NB4 (cell line): ENCODE measurements around the gene H19.

Experiments
- DNase-seq: peaks from one replicate; pipeline ENCODE4 v3.0.0; 2010; ENCODE audit warnings: low read depth
- H3K4me3 ChIP-seq: one replicate; pipeline ENCODE4 v1.5.1; 2011; ENCODE audit warnings: mild to moderate bottlenecking, low read depth, low read length, moderate library complexity
- MYC ChIP-seq: IDR thresholded peaks from 2 replicates; pipeline ENCODE4 v1.6.1; 2011; ENCODE audit warnings: low read depth, low read length
- POLR2A ChIP-seq: IDR thresholded peaks from 2 replicates; pipeline ENCODE4 v1.6.1; 2011; ENCODE audit warnings: mild to moderate bottlenecking; ENCODE audit not compliant: insufficient read length; ENCODE audit errors: extremely low read depth
- TF ChIP-seq, protein P1 (sequence below): IDR thresholded peaks from 2 replicates; pipeline ENCODE4 v1.6.1; 2011; ENCODE audit warnings: low read depth, low read length
- TF ChIP-seq, protein P2 (sequence below): IDR thresholded peaks from one replicate; pipeline ENCODE4 v1.5.1; 2012; ENCODE audit warnings: low read depth, low read length

H19 gene

DNA sequence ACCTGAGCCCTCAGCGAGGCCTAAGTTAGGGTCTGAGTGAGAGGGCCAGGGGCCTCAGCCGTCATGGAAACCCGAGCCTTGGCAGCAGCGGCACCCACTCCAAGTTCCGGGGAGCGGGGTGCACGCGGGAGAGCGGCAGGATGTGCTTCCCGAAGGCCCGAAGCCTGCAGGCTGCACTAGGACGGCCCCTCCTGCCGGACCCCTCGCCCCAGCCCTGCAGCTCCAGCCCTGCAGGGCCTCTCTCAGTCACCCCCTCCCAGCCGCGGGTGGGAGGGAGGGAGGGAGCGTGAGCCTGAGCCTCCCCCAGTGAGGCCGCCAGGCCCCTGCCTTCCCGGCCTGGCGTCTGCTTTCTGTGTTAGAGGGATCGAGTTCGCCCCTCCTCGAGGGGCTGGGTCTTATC lies 27.9 kb downstream of the H19 start:
- no peak overlapping the region for H3K4me3 ChIP-seq
- no peak for TF ChIP-seq MYC
- TF ChIP-seq, protein P1, sequence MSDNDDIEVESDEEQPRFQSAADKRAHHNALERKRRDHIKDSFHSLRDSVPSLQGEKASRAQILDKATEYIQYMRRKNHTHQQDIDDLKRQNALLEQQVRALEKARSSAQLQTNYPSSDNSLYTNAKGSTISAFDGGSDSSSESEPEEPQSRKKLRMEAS: no peak
- TF ChIP-seq, protein P2, sequence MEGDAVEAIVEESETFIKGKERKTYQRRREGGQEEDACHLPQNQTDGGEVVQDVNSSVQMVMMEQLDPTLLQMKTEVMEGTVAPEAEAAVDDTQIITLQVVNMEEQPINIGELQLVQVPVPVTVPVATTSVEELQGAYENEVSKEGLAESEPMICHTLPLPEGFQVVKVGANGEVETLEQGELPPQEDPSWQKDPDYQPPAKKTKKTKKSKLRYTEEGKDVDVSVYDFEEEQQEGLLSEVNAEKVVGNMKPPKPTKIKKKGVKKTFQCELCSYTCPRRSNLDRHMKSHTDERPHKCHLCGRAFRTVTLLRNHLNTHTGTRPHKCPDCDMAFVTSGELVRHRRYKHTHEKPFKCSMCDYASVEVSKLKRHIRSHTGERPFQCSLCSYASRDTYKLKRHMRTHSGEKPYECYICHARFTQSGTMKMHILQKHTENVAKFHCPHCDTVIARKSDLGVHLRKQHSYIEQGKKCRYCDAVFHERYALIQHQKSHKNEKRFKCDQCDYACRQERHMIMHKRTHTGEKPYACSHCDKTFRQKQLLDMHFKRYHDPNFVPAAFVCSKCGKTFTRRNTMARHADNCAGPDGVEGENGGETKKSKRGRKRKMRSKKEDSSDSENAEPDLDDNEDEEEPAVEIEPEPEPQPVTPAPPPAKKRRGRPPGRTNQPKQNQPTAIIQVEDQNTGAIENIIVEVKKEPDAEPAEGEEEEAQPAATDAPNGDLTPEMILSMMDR: no peak
- no peak for TF ChIP-seq POLR2A
- no peak for DNase-seq

DNA sequence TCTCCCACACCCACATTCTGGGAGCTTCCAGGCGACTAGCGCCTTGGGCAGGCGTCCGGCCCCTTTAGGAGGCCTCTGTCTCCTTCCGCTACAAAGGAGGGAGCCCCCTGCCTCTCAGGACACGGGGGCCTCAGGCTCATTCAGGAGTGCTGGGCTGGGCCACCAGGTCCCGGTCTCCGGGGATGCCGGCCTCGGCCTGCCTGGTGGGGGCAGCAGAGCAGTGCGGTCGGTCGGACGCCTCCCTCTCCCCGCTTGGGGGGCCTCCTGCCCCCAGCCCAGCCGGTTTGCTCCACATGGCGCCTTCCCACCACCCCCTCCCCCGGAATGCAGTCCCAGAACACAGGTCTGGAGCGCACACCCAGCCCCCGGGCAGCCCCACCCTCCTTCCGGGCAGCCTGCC lies 28.6 kb downstream of the H19 start:
- H3K4me3 ChIP-seq: no peak overlapping the region
- TF ChIP-seq, protein P2: no peak
- no peak for TF ChIP-seq MYC
- no peak for TF ChIP-seq POLR2A
- TF ChIP-seq, protein P1: no peak
- no peak for DNase-seq

DNA sequence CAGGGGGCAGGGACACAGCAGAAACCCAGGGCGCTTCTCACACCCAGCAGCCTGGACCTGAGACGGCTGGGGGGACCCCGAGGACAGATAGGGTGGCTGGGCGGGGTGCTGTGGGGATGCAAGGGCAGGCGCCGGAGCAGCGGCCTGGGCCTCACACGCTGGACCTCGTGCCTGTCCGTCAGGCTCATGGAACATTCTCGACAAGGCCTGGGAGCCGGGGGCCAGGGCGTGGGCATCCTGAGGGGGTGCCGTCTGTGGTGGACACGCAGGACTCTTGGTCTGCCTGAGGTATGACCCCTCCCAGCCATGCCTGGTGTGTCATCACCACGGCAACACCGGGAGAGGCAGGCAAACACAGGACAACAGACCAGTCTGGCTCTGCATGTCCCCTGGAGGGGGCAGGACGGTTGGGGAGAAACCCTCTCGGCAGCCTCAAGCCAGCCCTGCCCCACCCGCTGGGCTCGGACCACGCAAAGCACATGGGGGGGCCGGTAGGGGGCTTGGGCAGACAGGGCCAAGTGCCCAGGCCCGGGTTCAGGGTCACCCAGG lies 29.1 kb downstream of the H19 start:
- no peak for DNase-seq
- TF ChIP-seq MYC (no peak), POLR2A (no peak)
- TF ChIP-seq, protein P2: no peak
- TF ChIP-seq, protein P1: no peak
- H3K4me3 ChIP-seq: no peak overlapping the region

DNA sequence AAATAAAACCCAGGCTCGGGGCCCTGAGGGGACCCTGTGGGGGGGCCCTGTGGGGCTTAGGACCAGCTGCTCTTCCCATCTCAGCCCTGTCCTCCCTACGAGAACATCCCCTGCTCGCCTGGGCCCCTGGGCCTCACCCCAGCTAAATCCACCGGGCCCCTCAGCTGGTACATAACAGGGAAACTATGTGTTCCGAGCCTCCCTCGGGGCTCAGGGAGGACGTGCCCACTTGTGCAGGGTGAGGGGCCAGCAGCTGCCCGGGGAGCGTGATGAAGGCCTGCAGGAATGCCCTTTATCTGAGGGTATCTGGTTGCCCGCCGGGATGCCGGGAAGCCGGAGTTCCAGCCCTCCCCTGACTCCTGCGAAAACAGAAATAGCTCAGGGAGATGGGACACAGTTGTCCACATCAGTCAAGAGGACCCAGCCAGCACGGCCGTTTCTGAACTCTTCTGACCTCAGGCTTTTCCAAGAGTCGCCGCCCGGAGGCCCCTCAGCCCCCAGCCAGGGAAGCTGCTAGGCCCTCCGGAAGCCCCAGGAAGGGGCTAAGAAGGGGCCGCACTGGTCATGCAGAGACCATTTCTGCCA lies 29.9 kb downstream of the H19 start:
- DNase-seq: no peak
- TF ChIP-seq, protein P1: no peak
- TF ChIP-seq MYC (no peak), POLR2A (no peak)
- TF ChIP-seq, protein P2: no peak
- H3K4me3 ChIP-seq: no peak overlapping the region

DNA sequence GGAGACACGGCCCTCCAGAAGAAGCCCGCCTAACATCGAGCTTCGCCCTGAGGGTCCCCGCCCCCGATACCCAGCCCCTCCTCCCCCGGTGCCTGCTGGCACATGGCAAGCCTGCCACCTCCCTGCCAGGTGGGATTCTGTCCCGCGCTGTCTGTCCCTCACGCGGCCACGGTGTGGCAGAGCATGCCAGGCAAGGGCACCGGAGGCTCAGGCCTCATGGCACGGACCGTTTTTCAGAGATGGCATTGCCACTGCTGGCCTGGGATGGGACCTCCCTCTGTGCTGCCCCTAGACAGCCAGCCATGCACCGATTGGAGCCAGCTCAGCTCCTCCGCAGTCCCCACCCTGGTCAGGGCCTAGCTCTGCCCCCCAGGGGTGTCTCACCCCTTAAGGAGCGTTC lies 31.1 kb downstream of the H19 start:
- TF ChIP-seq POLR2A: no peak
- TF ChIP-seq, protein P2: no peak
- TF ChIP-seq, protein P1: no peak
- TF ChIP-seq MYC: no peak
- DNase-seq: no peak
- H3K4me3 ChIP-seq: no peak overlapping the region
